ENCODE data around the gene FUNDC2. TPM values are rescaled to one million over a fixed set of nuclear protein-coding genes. Genes with fewer than 3 reads are reported as not detected.

Gene FUNDC2
- total and polyA plus RNA-seq, 2 of the 13 experiments (the other 11 are each of a cell fraction or from before 2014, with no cell fraction given), result 65.3 to 109 TPM

GRCh38 chrX:155046811-155047528 lies 20.3 kb downstream of the FUNDC2 start:
- intact Hi-C loops (cut with micrococcal nuclease; ENCODE audit: unreplicated experiment) (no loop called here), in situ Hi-C loops (cut with HindIII; ENCODE audit: extremely low pct_ligation_motif_present, low pct_unique_long_range_greater_than_20kb) (no loop called here)
- Histone ChIP-seq H3K36me3 (replicated peaks in 1 of 2; ENCODE audit: control insufficient read depth in 1 of 2, insufficient read depth in 2 of 2, low read length in 2 of 2) (0 out of 5 replicates have a peak, but pooled peaks cover 0 to 3% of the 10 kb centered on the region in 2 experiments), H3K27me3 (ENCODE audit: control insufficient read depth in 1 of 2, insufficient read depth in 2 of 2, low read length in 2 of 2) (no peaks in the 10 kb centered on the region), H3K4me1 (ENCODE audit: insufficient read depth, low read length) (no peaks in the 10 kb centered on the region), H3K79me2 (ENCODE audit: insufficient read depth, low read length) (no peaks in the 10 kb centered on the region), H3K9ac (ENCODE audit: insufficient read depth, low read depth, low read length) (no peak overlapping the region), H3K27ac (ENCODE audit: extremely low read length, insufficient read depth, low read length) (no peak overlapping the region), H3K9me3 (ENCODE audit: low read length) (no peaks in the 10 kb centered on the region), H3K4me2 (ENCODE audit: low read depth, low read length) (no peak overlapping the region), H2AFZ (ENCODE audit: low read length) (no peak overlapping the region), H3K4me3 (replicated peaks in 1 of 3; ENCODE audit: insufficient read depth in 1 of 3, low read depth in 2 of 3, low read length in 3 of 3) (no peak overlapping the region), H4K20me1 (ENCODE audit: insufficient read depth, low read length) (no peaks in the 10 kb centered on the region)
- ChIA-PET CTCF (ENCODE audit: low intra/inter-chr PET ratio, low total read pairs) (no interaction called here), POLR2A (no interaction called here)
- TF ChIP-seq RXRB (CRISPR knock-in tag; IDR thresholded peaks at IDR 0.05; ENCODE audit: borderline replicate concordance) (no peak), THAP9 (CRISPR knock-in tag; IDR thresholded peaks at IDR 0.05; ENCODE audit: borderline replicate concordance) (no peak), ZNF530 (CRISPR knock-in tag; IDR thresholded peaks at IDR 0.05; ENCODE audit: low read depth) (no peak), ZNF572 (CRISPR knock-in tag; IDR thresholded peaks at IDR 0.05) (no peak), ZNF776 (CRISPR knock-in tag; IDR thresholded peaks at IDR 0.05) (no peak), ZNF7 (CRISPR knock-in tag; IDR thresholded peaks at IDR 0.05) (no peak), KAT7 (CRISPR knock-in tag; IDR thresholded peaks at IDR 0.05; ENCODE audit: borderline replicate concordance) (no peak), ZNF513 (CRISPR knock-in tag; conservative IDR thresholded peaks at IDR 0.05) (no peak), ZNF446 (CRISPR knock-in tag; IDR thresholded peaks at IDR 0.05) (no peak)
- TF ChIP-seq, protein P1, sequence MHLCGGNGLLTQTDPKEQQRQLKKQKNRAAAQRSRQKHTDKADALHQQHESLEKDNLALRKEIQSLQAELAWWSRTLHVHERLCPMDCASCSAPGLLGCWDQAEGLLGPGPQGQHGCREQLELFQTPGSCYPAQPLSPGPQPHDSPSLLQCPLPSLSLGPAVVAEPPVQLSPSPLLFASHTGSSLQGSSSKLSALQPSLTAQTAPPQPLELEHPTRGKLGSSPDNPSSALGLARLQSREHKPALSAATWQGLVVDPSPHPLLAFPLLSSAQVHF (CRISPR knock-in tag; IDR thresholded peaks at IDR 0.05), result no peak
- TF ChIP-seq, protein P2, sequence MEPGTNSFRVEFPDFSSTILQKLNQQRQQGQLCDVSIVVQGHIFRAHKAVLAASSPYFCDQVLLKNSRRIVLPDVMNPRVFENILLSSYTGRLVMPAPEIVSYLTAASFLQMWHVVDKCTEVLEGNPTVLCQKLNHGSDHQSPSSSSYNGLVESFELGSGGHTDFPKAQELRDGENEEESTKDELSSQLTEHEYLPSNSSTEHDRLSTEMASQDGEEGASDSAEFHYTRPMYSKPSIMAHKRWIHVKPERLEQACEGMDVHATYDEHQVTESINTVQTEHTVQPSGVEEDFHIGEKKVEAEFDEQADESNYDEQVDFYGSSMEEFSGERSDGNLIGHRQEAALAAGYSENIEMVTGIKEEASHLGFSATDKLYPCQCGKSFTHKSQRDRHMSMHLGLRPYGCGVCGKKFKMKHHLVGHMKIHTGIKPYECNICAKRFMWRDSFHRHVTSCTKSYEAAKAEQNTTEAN (CRISPR knock-in tag; conservative IDR thresholded peaks at IDR 0.05), result no peak
- TF ChIP-seq, protein P3, sequence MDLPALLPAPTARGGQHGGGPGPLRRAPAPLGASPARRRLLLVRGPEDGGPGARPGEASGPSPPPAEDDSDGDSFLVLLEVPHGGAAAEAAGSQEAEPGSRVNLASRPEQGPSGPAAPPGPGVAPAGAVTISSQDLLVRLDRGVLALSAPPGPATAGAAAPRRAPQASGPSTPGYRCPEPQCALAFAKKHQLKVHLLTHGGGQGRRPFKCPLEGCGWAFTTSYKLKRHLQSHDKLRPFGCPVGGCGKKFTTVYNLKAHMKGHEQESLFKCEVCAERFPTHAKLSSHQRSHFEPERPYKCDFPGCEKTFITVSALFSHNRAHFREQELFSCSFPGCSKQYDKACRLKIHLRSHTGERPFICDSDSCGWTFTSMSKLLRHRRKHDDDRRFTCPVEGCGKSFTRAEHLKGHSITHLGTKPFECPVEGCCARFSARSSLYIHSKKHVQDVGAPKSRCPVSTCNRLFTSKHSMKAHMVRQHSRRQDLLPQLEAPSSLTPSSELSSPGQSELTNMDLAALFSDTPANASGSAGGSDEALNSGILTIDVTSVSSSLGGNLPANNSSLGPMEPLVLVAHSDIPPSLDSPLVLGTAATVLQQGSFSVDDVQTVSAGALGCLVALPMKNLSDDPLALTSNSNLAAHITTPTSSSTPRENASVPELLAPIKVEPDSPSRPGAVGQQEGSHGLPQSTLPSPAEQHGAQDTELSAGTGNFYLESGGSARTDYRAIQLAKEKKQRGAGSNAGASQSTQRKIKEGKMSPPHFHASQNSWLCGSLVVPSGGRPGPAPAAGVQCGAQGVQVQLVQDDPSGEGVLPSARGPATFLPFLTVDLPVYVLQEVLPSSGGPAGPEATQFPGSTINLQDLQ (CRISPR knock-in tag; IDR thresholded peaks at IDR 0.05), result no peak
- FAIRE-seq (no peak), DNase-seq (ENCODE audit: low spot score) (no peak), ATAC-seq (no peak)
- 97% methylated on average over 4 of the region's 5 CpGs for WGBS (ENCODE audit: low lambda C conversion rate)
- no TSS peak for BruUV-seq (replicated peaks)

Measured in HepG2 (cell line).